K562 (cell line): ENCODE data around the gene ATG7. TPM values are rescaled to one million over a fixed set of nuclear protein-coding genes. Genes with fewer than 3 reads are reported as not detected.

ENCODE experiments used
- ATAC-seq: fragments of 200-7000 bp; cut with Tn5 transposase; 3 replicates; pipeline ENCODE4 v1.9.1; 2020; ENCODE audit warnings: moderate library complexity
- BruUV-seq: library from RNA; stranded (reverse); fragments of 400-500 nt; replicated peaks from 2 replicates; lab custom pipeline; 2021; lab: Mats Ljungman, UMichigan
- CTCF ChIA-PET: fragments of 300-600 bp; formaldehyde crosslinking; extraction: SDS; loops from one replicate; lab custom pipeline; 2021; ENCODE audit warnings: low intra/inter-chr PET ratio; lab: Yijun Ruan, JAX
- POLR2A ChIA-PET: fragments of 300-600, 350-650 bp; sonication (Branson Sonifier 250); formaldehyde crosslinking; extraction: SDS; loops from one replicate; lab custom pipeline; 2021; ENCODE audit warnings: antibody characterized with exemption, inconsistent platforms; lab: Yijun Ruan, JAX
- DNase-seq, 4 experiments: peaks; one replicate each; pipeline versions ENCODE4 v3.0.0 to v3.0.0-alpha.2; 2011 to 2018; ENCODE audit warnings: low spot score in 3 of 4, mixed read lengths in 3 of 4; ENCODE audit errors: extremely low read depth in 1 of 4
- FAIRE-seq: peaks from 2 replicates; lab custom pipeline; 2011; peaks lifted over from hg19 to GRCh38; lab: Jason Lieb, UNC
- H2AFZ ChIP-seq: 2 replicates; pipeline ENCODE4 v1.6.0; 2011; ENCODE audit warnings: low read depth, low read length, control low read depth, inconsistent platforms
- H3K27ac ChIP-seq: fragments of 200-600 bp; 3 replicates; pipeline ENCODE4 v1.8.0; 2011; ENCODE audit warnings: low read depth, mild to moderate bottlenecking, control low read depth, inconsistent platforms, low read length, moderate library complexity, mixed read lengths; ENCODE audit errors: extremely low read depth
- H3K27me3 ChIP-seq, 2 experiments: fragments of 300-600 bp in 1 of 2; 2 replicates in 1 of 2; 3 replicates in 1 of 2; pipeline versions ENCODE4 v1.6.0 to v1.8.0; 2011; ENCODE audit warnings: inconsistent platforms in 2 of 2, low read length in 2 of 2, mild to moderate bottlenecking in 1 of 2, mixed read lengths in 1 of 2, moderate library complexity in 1 of 2; ENCODE audit not compliant: control insufficient read depth in 2 of 2, insufficient read depth in 2 of 2
- H3K36me3 ChIP-seq: fragments of 300-600 bp; 3 replicates; pipeline ENCODE4 v1.8.0; 2011; ENCODE audit warnings: mild to moderate bottlenecking, low read length, inconsistent platforms; ENCODE audit not compliant: control insufficient read depth, insufficient read depth
- H3K4me1 ChIP-seq, 2 experiments: fragments of 200-600 bp in 1 of 2; replicated peaks in 1 of 2; 2 replicates in 1 of 2; 3 replicates in 1 of 2; pipeline versions ENCODE4 v1.5.1 to v1.8.0; 2011; ENCODE audit warnings: inconsistent platforms in 2 of 2, low read length in 2 of 2, mild to moderate bottlenecking in 1 of 2, mixed read lengths in 1 of 2, moderate library complexity in 1 of 2; ENCODE audit not compliant: control insufficient read depth in 2 of 2, insufficient read depth in 2 of 2
- H3K4me2 ChIP-seq: 2 replicates; pipeline ENCODE4 v1.6.1; 2011; ENCODE audit warnings: low read length, control low read depth, inconsistent platforms, mixed read lengths; ENCODE audit not compliant: insufficient read depth
- H3K4me3 ChIP-seq: fragments of 200-600 bp; sonication (generic), shearing (Covaris generic); 2 replicates; pipeline ENCODE4 v1.5.1; 2016; ENCODE audit warnings: control low read depth, inconsistent platforms
- H3K79me2 ChIP-seq: fragments of 200-600 bp; 3 replicates; pipeline ENCODE4 v1.8.0; 2011; ENCODE audit warnings: low read length, inconsistent platforms; ENCODE audit not compliant: control insufficient read depth, insufficient read depth
- H3K9ac ChIP-seq, 2 experiments: 2 replicates each; pipeline versions ENCODE4 v1.6.0 to v1.6.1; 2011; ENCODE audit warnings: low read depth in 2 of 2, low read length in 2 of 2, control low read depth in 1 of 2, inconsistent platforms in 1 of 2, mild to moderate bottlenecking in 1 of 2, mixed read lengths in 1 of 2; ENCODE audit not compliant: insufficient read depth in 1 of 2
- H3K9me1 ChIP-seq: one replicate; pipeline ENCODE4 v1.6.0; 2011; ENCODE audit warnings: inconsistent platforms, mild to moderate bottlenecking, low read length, moderate library complexity; ENCODE audit not compliant: control insufficient read depth, insufficient read depth
- H3K9me3 ChIP-seq: replicated peaks from 2 replicates; pipeline ENCODE4 v1.5.1; 2011; ENCODE audit warnings: low read depth, low read length, inconsistent platforms; ENCODE audit not compliant: control insufficient read depth, insufficient read depth
- H4K20me1 ChIP-seq: replicated peaks from 2 replicates; pipeline ENCODE4 v1.6.1; 2011; ENCODE audit warnings: low read length, inconsistent platforms, mixed read lengths; ENCODE audit not compliant: control insufficient read depth, insufficient read depth
- CXXC5 ChIP-seq: fragments of 250-450 bp; sonication (Bioruptor Pico); IDR thresholded peaks from 2 replicates; pipeline ENCODE4 v1.8.0; 2022; ENCODE audit warnings: inconsistent platforms, mild to moderate bottlenecking, moderate library complexity
- NFATC3 ChIP-seq: fragments of 450-650 bp; IDR thresholded peaks from 2 replicates; pipeline ENCODE4 v1.6.1; 2017; ENCODE audit warnings: mild to moderate bottlenecking
- ZNF277 ChIP-seq: fragments of 250-450 bp; sonication (Bioruptor Pico); IDR thresholded peaks from 2 replicates; pipeline ENCODE4 v1.8.0; 2022; ENCODE audit warnings: inconsistent platforms, mild to moderate bottlenecking, moderate library complexity, borderline replicate concordance
- ZNF395 ChIP-seq: fragments of 200-800 bp; sonication (Bioruptor generic); IDR thresholded peaks from 2 replicates; pipeline ENCODE4 v1.6.1; 2017; ENCODE audit warnings: missing genetic modification characterization, missing compliant biosample characterization
- ZNF639 ChIP-seq, 2 experiments: fragments of 200-800 bp in 1 of 2; sonication (Bioruptor generic) in 1 of 2; sonication (generic) in 1 of 2; formaldehyde crosslinking in 1 of 2; IDR thresholded peaks in 1 of 2; conservative IDR thresholded peaks in 1 of 2; 2 replicates each; pipeline versions ENCODE4 v1.5.0 to v1.6.1; 2016 to 2020; ENCODE audit warnings: missing compliant biosample characterization in 1 of 2, missing genetic modification characterization in 1 of 2, missing genetic modification reagents in 1 of 2
- ZZZ3 ChIP-seq: fragments of 450-650 bp; IDR thresholded peaks from 2 replicates; pipeline ENCODE4 v1.6.1; 2016; ENCODE audit warnings: antibody characterized with exemption, mild to moderate bottlenecking, moderate library complexity
- WGBS: fragments of 100-300 bp; shearing (Covaris generic); methylation state at CpG from one replicate; pipeline ENCODE4 v1.1.6; 2016; ENCODE audit warnings: low coverage, mixed read lengths; ENCODE audit not compliant: insufficient coverage; ENCODE audit errors: missing lambda C conversion rate; 5-methylcytosine and 5-hydroxymethylcytosine counted together
- in situ Hi-C: fragments of 300-500 bp; cut with MboI; formaldehyde crosslinking; loops from 4 replicates; pipeline ENCODE4 v1.15.0; 2018; ENCODE audit warnings: inconsistent platforms, mixed read lengths
- intact Hi-C: fragments of 100-400 bp; cut with micrococcal nuclease; formaldehyde crosslinking; loops from 2 replicates; pipeline ENCODE4 v1.14.2; 2022
- polyA plus RNA-seq, 8 experiments: library from polyadenylated mRNA; depleted of rRNA in 4 of 8; stranded (reverse) in 5 of 8; unstranded in 3 of 8; fragments of >200 nt; fragmentation: Nextera tagmentation in 2 of 8; fragmentation: Illumina TruSeq in 1 of 8; extraction: Ambion mirVana in 2 of 8; extraction: Trizol in 1 of 8; gene quantifications; 2 replicates each; pipeline versions ENCODE4 v1.2.1 to v1.2.3, GENCODE V29; 2011 to 2014; ENCODE audit warnings: inconsistent platforms in 1 of 8, missing spikeins in 1 of 8
- total RNA-seq, 7 experiments: library from RNA; depleted of rRNA in 6 of 7; stranded (reverse); fragments of >200 nt in 6 of 7; fragmentation: Illumina TruSeq in 2 of 7; extraction: Trizol in 2 of 7; gene quantifications; 2 replicates each; pipeline versions ENCODE4 v1.2.1 to v1.2.3, GENCODE V29; 2011 to 2021; ENCODE audit warnings: low replicate concordance in 1 of 7

Gene ATG7
- total and polyA plus RNA-seq, 9 of the 15 experiments (the other 6 are each of a cell fraction or from before 2014, with no cell fraction given), result 18.3 to 45.3 (median 33.6) TPM

GRCh38 chr3:11370966-11371365 is 98.8 kb downstream of the ATG7 start (continued):
- no peak for TF ChIP-seq ZNF639 (CRISPR knock-in tag; conservative IDR thresholded peaks at IDR 0.05 in 1 of 2, IDR thresholded peaks at IDR 0.05 in 1 of 2)
- no peak for TF ChIP-seq NFATC3
- TF ChIP-seq CXXC5 (CRISPR knock-in tag), result no peak
- no peak for TF ChIP-seq ZNF277 (CRISPR knock-in tag)

- WGBS, result 83% methylated on average over 10 of the region's 10 CpGs
- Histone ChIP-seq H4K20me1 (no peaks in the 10 kb centered on the region), H3K9ac (no peak overlapping the region), H3K9me1 (no peaks in the 10 kb centered on the region), H3K4me3 (no peak overlapping the region), H2AFZ (no peak overlapping the region), H3K9me3 (no peaks in the 10 kb centered on the region), H3K4me2 (no peak overlapping the region), H3K27ac (no peak overlapping the region), H3K27me3 (no peaks in the 10 kb centered on the region), H3K79me2 (no peaks in the 10 kb centered on the region), H3K4me1 (no peaks in the 10 kb centered on the region), H3K36me3 (peaks cover 10% of the 10 kb centered on the region)
- BruUV-seq, result no TSS peak
- ATAC-seq, result no peak
- no peak for TF ChIP-seq ZNF395
- TF ChIP-seq ZZZ3, result no peak
- no peak for DNase-seq
- FAIRE-seq, result no peak
- intact Hi-C loops (loop anchor here (10.0 kb wide), 1 partner anchor 463 kb away; no protein-coding TSS in a partner anchor), in situ Hi-C loops (no loop called here)
- ChIA-PET POLR2A (interaction anchor here (0.8 to 1.2 kb wide), 2 partner anchors 13 to 819 kb away, joined by 3 to 5 read pairs; no protein-coding TSS in a partner anchor), CTCF (no interaction called here)
These were observed 99.5 kb downstream of the ATG7 start for GRCh38 chr3:11371747-11372146.
